Calu3 (cell line): ENCODE data around the gene TMEM232. TPM values are rescaled to one million over a fixed set of nuclear protein-coding genes. Genes with fewer than 3 reads are reported as not detected.

ENCODE experiments used
- BruUV-seq: library from RNA; stranded (reverse); fragments of 400-500 nt; replicated peaks from 2 replicates; lab custom pipeline; 2021; lab: Mats Ljungman, UMichigan
- CTCF ChIA-PET: fragments of 300-600 bp; sonication (Branson Sonifier 250); formaldehyde crosslinking; loops from one replicate; lab custom pipeline; 2022; ENCODE audit warnings: antibody characterized with exemption; lab: Charles Lee
- DNase-seq: peaks from one replicate; pipeline ENCODE4 v3.0.0; 2022
- H3K27ac Mint-ChIP-seq: one replicate; pipeline ENCODE4 v1.8.0; 2022; ENCODE audit warnings: mixed read lengths; ENCODE audit not compliant: unreplicated experiment
- H3K27me3 Mint-ChIP-seq: one replicate; pipeline ENCODE4 v1.8.0; 2022; ENCODE audit warnings: mixed read lengths; ENCODE audit not compliant: unreplicated experiment
- H3K36me3 Mint-ChIP-seq: one replicate; pipeline ENCODE4 v1.8.0; 2022; ENCODE audit warnings: mild to moderate bottlenecking, moderate library complexity, mixed read lengths; ENCODE audit not compliant: insufficient read depth, unreplicated experiment
- H3K4me1 Mint-ChIP-seq: one replicate; pipeline ENCODE4 v1.8.0; 2022; ENCODE audit warnings: mild to moderate bottlenecking, low read depth, mixed read lengths; ENCODE audit not compliant: unreplicated experiment
- H3K4me3 Mint-ChIP-seq: one replicate; pipeline ENCODE4 v1.8.0; 2022; ENCODE audit warnings: mild to moderate bottlenecking, low read depth, moderate library complexity, mixed read lengths; ENCODE audit not compliant: unreplicated experiment
- H3K9me3 Mint-ChIP-seq: one replicate; pipeline ENCODE4 v1.8.0; 2022; ENCODE audit warnings: low read depth, mixed read lengths; ENCODE audit not compliant: unreplicated experiment
- intact Hi-C: fragments of 100-400 bp; cut with micrococcal nuclease; formaldehyde crosslinking; loops from one replicate; pipeline ENCODE4 v1.10.0; 2022; ENCODE audit not compliant: unreplicated experiment
- total RNA-seq: library from RNA; stranded (reverse); gene quantifications from 2 replicates; pipeline ENCODE4 v1.2.3, GENCODE V29; 2022
- TF ChIP-seq, protein P1 (sequence below): fragments of 200-600 bp; IDR thresholded peaks from one replicate; pipeline ENCODE4 v1.8.0; 2022; ENCODE audit warnings: antibody characterized with exemption; ENCODE audit not compliant: unreplicated experiment

TMEM232 gene
- total RNA-seq, 1 experiment from 2014 or later, result 1.6 TPM

DNA sequence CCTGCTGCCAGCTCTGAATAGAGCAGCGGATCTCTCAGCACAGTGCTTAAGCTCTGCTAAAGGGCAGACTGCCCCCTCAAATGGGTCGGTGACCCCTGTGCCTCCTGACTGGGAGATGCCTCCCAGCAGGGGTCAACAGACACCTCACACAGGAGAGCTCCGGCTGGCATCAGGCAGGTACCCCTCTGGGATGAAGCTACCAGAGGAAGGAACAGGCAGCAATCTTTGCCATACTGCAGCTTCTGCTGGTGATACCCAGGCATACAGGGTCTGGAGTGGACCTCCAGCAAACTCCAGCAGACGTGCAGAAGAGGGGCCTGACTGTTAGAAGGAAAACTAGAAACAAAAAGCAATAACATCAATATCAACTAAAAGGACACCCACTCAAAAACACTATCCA is 131.6 kb downstream of the TMEM232 start:
- no peak overlapping the region for H3K4me3 Mint-ChIP-seq
- no TSS peak for BruUV-seq

DNA sequence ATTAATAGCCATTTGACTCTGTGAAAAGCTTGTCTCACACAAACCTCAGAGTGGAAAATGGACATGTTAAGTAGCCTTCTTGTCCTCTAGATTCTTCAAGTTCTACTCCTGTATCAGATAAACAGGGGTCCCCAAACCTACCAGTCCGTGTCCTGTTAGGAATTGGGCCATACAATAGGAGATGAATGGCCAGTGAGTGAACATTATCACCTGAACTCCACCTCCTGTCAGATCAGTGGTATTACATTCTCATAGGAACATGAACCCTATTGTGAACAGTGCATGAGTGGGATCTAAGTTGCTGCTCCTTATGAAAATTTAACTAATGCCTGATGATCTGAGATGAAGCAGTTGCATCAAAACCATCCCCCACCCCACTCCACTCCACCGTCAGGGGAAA is 136.3 kb downstream of the TMEM232 start:
- no peak overlapping the region for H3K27ac Mint-ChIP-seq
- H3K27me3 Mint-ChIP-seq, result no peaks in the 10 kb centered on the region
- H3K9me3 Mint-ChIP-seq, result no peaks in the 10 kb centered on the region
- H3K4me3 Mint-ChIP-seq, result no peak overlapping the region
- H3K4me1 Mint-ChIP-seq, result no peaks in the 10 kb centered on the region
- no TSS peak for BruUV-seq
- TF ChIP-seq, protein P1, sequence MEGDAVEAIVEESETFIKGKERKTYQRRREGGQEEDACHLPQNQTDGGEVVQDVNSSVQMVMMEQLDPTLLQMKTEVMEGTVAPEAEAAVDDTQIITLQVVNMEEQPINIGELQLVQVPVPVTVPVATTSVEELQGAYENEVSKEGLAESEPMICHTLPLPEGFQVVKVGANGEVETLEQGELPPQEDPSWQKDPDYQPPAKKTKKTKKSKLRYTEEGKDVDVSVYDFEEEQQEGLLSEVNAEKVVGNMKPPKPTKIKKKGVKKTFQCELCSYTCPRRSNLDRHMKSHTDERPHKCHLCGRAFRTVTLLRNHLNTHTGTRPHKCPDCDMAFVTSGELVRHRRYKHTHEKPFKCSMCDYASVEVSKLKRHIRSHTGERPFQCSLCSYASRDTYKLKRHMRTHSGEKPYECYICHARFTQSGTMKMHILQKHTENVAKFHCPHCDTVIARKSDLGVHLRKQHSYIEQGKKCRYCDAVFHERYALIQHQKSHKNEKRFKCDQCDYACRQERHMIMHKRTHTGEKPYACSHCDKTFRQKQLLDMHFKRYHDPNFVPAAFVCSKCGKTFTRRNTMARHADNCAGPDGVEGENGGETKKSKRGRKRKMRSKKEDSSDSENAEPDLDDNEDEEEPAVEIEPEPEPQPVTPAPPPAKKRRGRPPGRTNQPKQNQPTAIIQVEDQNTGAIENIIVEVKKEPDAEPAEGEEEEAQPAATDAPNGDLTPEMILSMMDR, result peak; percentile 71
- H3K36me3 Mint-ChIP-seq, result no peaks in the 10 kb centered on the region
- no peak for DNase-seq
- intact Hi-C loops, result loop anchor here (1.0 kb wide), 1 partner anchor 149 kb away; no protein-coding TSS in a partner anchor
- CTCF ChIA-PET, result no interaction called here

More for the DNA sequence above, 131.6 kb downstream of the TMEM232 start:
- TF ChIP-seq, protein P1, result no peak
- Mint-ChIP-seq H3K9me3 (no peaks in the 10 kb centered on the region), H3K36me3 (no peaks in the 10 kb centered on the region), H3K4me1 (no peaks in the 10 kb centered on the region), H3K27ac (no peak overlapping the region), H3K27me3 (no peaks in the 10 kb centered on the region)
- DNase-seq, result no peak
- intact Hi-C loops, result no loop called here
- CTCF ChIA-PET, result no interaction called here

DNA sequence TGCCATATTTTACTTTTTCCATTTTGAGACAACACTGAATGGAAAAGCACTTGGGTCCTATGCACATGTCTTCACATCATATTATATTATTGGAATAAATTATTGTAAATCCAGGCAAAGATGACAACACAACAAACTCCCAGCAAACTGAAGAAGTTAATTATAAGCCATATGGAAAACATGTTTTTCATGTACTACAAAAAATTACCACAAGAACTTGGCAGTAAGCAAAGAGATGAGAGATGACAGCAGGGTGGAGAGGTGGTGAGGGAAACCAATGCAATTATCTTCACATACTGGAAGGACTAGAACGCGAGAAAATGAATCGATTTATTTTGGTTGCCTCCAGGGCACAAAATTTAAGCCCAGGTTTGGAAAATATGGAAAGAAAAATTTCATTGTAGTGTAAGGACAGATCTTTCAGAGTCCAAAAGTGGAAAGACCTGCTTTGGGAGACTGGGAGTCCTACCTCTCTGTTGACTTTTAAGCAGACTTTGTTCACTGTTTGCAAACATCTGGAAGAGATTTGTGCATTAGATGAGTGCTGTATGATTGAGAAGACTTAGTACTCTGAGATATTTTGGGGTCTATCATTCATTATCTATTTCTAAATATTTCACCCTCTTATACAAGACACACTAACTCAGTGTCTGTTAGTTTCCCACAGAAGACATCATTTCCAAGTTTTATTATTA is 138.0 kb downstream of the TMEM232 start:
- H3K27ac Mint-ChIP-seq, result no peak overlapping the region

DNA sequence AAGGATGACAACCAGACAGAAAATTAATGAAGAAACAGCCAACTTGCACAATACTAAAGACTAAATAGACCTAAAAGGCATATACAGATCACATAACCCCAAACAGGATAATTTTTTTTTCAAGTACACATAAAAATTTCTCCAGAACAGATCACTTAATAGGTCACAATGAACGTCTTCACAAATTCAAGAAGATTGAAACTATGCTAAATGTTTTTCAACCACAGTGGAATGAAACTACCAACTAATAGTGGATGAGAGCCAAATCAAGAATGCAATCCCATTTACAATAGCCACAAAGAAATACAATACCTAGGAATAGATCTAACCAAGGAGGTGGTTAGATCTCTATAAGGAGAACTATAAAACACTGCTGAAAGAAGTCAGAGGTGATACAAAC is 145.8 kb downstream of the TMEM232 start:
- peaks cover 4% of the 10 kb centered on the region for H3K9me3 Mint-ChIP-seq
- TF ChIP-seq, protein P1, result no peak
- no peak overlapping the region for H3K4me3 Mint-ChIP-seq
- intact Hi-C loops, result no loop called here
- no TSS peak for BruUV-seq
- no peak for DNase-seq
- no peaks in the 10 kb centered on the region for H3K27me3 Mint-ChIP-seq
- H3K36me3 Mint-ChIP-seq, result no peaks in the 10 kb centered on the region
- CTCF ChIA-PET, result no interaction called here
- no peaks in the 10 kb centered on the region for H3K4me1 Mint-ChIP-seq
- no peak overlapping the region for H3K27ac Mint-ChIP-seq

More for the DNA sequence above, 138.0 kb downstream of the TMEM232 start:
- Mint-ChIP-seq H3K27me3 (no peaks in the 10 kb centered on the region), H3K4me1 (no peaks in the 10 kb centered on the region), H3K9me3 (no peaks in the 10 kb centered on the region), H3K4me3 (no peak overlapping the region), H3K36me3 (no peaks in the 10 kb centered on the region)
- no TSS peak for BruUV-seq
- CTCF ChIA-PET, result no interaction called here
- intact Hi-C loops, result no loop called here
- TF ChIP-seq, protein P1, result no peak
- no peak for DNase-seq
